ENCODE data around the gene KRT74. TPM values are rescaled to one million over a fixed set of nuclear protein-coding genes. Genes with fewer than 3 reads are reported as not detected.

The KRT74 gene
- total RNA-seq, 4 donors from 2014 or later, result not detected

DNA sequence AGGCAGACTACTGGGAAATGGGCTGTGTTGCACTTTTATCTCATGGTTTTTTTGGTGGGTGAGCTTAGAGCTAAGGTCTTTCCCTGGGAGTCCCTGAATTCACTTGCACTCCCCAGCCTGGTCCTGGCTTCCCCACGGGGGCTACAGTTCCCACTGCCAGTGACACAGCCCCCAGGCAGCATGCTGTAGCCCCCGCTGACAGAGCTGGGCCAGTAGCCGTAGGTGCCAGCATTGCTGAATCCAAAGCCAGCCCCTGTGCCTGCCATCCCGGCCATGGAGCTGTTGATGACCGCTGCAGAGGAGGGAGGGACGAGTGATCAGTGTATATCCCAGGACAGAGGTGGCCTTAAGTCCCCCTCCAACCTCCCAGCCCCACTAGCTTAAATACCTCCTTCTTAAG is 34.5 kb upstream of the KRT74 start:
- ATAC-seq (no peak), DNase-seq (no peak)
- Histone ChIP-seq H3K27ac (no peak overlapping the region), H3K4me1 (no peaks in the 10 kb centered on the region), H3K9me3 (no peaks in the 10 kb centered on the region), H3K36me3 (no peaks in the 10 kb centered on the region), H3K27me3 (peaks cover 0 to 7% (median 2%) of the 10 kb centered on the region in 3 donors), H3K4me3 (no peak overlapping the region)
- intact Hi-C loops (cut with DNase I; ENCODE audit: low total_unique reads) (no loop called here), in situ Hi-C loops (cut with MboI; ENCODE audit: low sequenced_read_pairs in 4 of 4) (no loop called here)
- TF ChIP-seq POLR2A (IDR thresholded peaks at IDR 0.05), result no peak
- TF ChIP-seq, protein P1, sequence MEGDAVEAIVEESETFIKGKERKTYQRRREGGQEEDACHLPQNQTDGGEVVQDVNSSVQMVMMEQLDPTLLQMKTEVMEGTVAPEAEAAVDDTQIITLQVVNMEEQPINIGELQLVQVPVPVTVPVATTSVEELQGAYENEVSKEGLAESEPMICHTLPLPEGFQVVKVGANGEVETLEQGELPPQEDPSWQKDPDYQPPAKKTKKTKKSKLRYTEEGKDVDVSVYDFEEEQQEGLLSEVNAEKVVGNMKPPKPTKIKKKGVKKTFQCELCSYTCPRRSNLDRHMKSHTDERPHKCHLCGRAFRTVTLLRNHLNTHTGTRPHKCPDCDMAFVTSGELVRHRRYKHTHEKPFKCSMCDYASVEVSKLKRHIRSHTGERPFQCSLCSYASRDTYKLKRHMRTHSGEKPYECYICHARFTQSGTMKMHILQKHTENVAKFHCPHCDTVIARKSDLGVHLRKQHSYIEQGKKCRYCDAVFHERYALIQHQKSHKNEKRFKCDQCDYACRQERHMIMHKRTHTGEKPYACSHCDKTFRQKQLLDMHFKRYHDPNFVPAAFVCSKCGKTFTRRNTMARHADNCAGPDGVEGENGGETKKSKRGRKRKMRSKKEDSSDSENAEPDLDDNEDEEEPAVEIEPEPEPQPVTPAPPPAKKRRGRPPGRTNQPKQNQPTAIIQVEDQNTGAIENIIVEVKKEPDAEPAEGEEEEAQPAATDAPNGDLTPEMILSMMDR (IDR thresholded peaks at IDR 0.05 in 4 of 5, conservative IDR thresholded peaks at IDR 0.05 in 1 of 5), result no peak

DNA sequence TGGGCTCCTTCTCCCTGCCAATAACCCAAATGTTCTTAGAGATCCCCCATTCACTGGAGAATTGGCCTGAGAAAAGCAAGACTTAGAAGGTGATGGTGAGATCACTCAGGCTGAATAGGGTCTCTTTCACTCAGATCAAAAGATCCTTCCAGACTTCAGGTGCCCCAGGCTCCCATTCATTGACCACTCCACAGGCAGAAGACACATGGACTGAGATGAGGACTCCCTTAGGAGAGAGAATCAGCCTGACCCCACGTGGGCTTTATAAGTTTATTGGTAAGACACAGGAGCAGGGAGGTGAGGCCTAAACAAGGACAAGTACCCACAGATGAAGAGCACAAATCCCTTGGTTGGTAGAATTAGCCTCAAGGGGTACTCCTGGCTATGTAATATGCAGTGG is 33.7 kb upstream of the KRT74 start:
- H3K27me3 ChIP-seq, result peaks cover 0 to 13% (median 2%) of the 10 kb centered on the region in 3 donors
- in situ Hi-C loops (cut with MboI; ENCODE audit: low sequenced_read_pairs in 4 of 4), result no loop called here
- ATAC-seq, result no peak
- intact Hi-C loops (cut with DNase I; ENCODE audit: low total_unique reads), result no loop called here
- H3K9me3 ChIP-seq, result no peaks in the 10 kb centered on the region
- H3K27ac ChIP-seq, result no peak overlapping the region
- no peak for TF ChIP-seq POLR2A (IDR thresholded peaks at IDR 0.05)
- TF ChIP-seq, protein P1 (IDR thresholded peaks at IDR 0.05 in 4 of 5, conservative IDR thresholded peaks at IDR 0.05 in 1 of 5), result no peak
- no peak for DNase-seq
- no peaks in the 10 kb centered on the region for H3K36me3 ChIP-seq
- H3K4me1 ChIP-seq, result no peaks in the 10 kb centered on the region
- no peak overlapping the region for H3K4me3 ChIP-seq

DNA sequence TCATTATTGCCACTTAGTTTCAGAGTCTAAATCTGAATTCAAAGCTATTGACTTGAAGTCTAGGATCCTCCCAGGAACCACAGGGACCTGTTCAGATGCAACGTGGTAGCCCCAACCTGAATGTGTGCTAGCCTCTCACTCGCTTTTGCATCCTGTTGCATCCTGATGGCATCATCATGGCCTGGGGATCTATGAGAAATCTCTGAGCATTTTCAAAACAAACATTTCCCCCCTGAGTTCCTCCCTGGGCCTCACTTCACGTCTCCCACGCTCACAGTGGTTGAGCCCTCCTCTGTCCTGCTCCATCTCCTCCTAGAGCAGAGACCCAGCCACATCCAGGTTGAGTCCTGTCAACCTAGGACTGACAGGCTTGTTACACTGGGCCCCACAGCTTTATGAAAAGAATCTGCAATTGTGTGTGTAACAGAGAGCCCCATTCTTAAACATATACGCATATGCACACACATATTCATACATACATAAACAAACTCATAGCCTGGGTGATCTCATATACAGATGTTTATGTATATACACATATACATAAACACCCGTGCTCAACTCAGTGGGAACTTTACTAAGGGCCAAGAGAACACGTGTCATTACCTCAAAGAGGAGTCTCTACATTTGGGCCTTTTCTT is 33.1 kb upstream of the KRT74 start:
- Histone ChIP-seq H3K27ac (no peak overlapping the region), H3K4me1 (no peaks in the 10 kb centered on the region), H3K36me3 (no peaks in the 10 kb centered on the region), H3K9me3 (no peaks in the 10 kb centered on the region), H3K27me3 (peaks cover 4 to 17% (median 6%) of the 10 kb centered on the region in 3 donors), H3K4me3 (no peak overlapping the region)
- intact Hi-C loops (cut with DNase I; ENCODE audit: low total_unique reads), result no loop called here
- no peak for TF ChIP-seq POLR2A (IDR thresholded peaks at IDR 0.05)
- TF ChIP-seq, protein P1 (IDR thresholded peaks at IDR 0.05 in 4 of 5, conservative IDR thresholded peaks at IDR 0.05 in 1 of 5), result no peak
- DNase-seq, result no peak
- in situ Hi-C loops (cut with MboI; ENCODE audit: low sequenced_read_pairs in 4 of 4), result no loop called here
- no peak for ATAC-seq

DNA sequence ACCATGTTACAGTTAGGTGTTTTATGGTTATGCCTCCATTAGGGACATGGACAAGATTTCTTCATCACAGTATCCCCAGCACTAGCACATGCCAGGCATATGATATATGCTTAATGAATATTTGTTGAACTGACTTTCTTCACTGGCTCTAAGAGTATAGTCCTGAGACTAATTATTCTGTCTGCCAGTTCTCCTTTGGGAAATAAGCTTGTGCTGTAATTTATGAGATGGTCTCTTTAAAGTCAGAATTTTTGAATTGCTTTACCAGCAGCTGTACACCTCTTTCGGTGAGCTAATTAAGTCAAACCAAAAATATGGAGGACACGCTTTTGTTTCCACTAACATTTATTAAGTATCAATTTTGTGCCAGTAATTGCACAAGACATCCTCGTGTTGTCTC is 32.5 kb upstream of the KRT74 start:
- ATAC-seq, result no peak
- DNase-seq, result no peak
- TF ChIP-seq, protein P1 (IDR thresholded peaks at IDR 0.05 in 4 of 5, conservative IDR thresholded peaks at IDR 0.05 in 1 of 5), result no peak
- no peak for TF ChIP-seq POLR2A (IDR thresholded peaks at IDR 0.05)
- in situ Hi-C loops (cut with MboI; ENCODE audit: low sequenced_read_pairs in 4 of 4), result no loop called here
- peaks cover 10 to 18% (median 10%) of the 10 kb centered on the region in 3 donors for H3K27me3 ChIP-seq
- H3K36me3 ChIP-seq, result no peaks in the 10 kb centered on the region
- H3K4me1 ChIP-seq, result no peaks in the 10 kb centered on the region
- intact Hi-C loops (cut with DNase I; ENCODE audit: low total_unique reads), result no loop called here
- H3K9me3 ChIP-seq, result no peaks in the 10 kb centered on the region
- H3K27ac ChIP-seq, result no peak overlapping the region
- H3K4me3 ChIP-seq, result no peak overlapping the region

DNA sequence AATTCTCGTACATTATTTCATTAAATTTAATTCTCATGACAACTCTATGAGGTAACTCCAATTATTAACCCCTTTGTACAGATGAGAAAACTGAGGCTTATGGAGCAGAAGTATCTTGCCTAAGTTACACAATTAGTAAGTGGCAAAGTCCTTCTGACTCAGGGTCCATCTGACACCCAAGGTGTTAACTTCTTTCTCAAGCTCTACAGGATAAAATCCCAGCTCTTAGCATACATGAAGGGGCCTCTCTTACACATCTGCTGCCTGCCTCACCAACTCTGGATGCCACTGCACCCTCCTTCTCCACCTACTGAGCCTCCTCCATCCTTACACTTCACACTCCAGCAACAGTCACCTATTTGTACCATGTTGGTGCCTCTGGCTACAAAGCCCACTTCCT is 31.9 kb upstream of the KRT74 start:
- H3K9me3 ChIP-seq, result no peaks in the 10 kb centered on the region
- in situ Hi-C loops (cut with MboI; ENCODE audit: low sequenced_read_pairs in 4 of 4), result no loop called here
- TF ChIP-seq POLR2A (IDR thresholded peaks at IDR 0.05), result no peak
- TF ChIP-seq, protein P1 (IDR thresholded peaks at IDR 0.05 in 4 of 5, conservative IDR thresholded peaks at IDR 0.05 in 1 of 5), result no peak
- H3K4me1 ChIP-seq, result no peaks in the 10 kb centered on the region
- no peaks in the 10 kb centered on the region for H3K36me3 ChIP-seq
- ATAC-seq, result no peak
- H3K27me3 ChIP-seq, result peaks cover 15 to 24% (median 15%) of the 10 kb centered on the region in 3 donors
- intact Hi-C loops (cut with DNase I; ENCODE audit: low total_unique reads), result no loop called here
- H3K27ac ChIP-seq, result no peak overlapping the region
- H3K4me3 ChIP-seq, result no peak overlapping the region
- no peak for DNase-seq
